ENCODE measurements around the gene UBR4. TPM values are rescaled to one million over a fixed set of nuclear protein-coding genes. Genes with fewer than 3 reads are reported as not detected.
"Not testable (repeated sequence)": the region's sequence is repeated elsewhere in the genome, so short reads cannot be mapped to it uniquely, and the experiment has no call there.

The UBR4 gene
- total RNA-seq, 3 donors from 2014 or later, result 114 to 145 (median 140) TPM

- Histone ChIP-seq H3K27ac (no peak overlapping the region), H3K4me1 (no peaks in the 10 kb centered on the region), H3K4me3 (no peak overlapping the region), H3K27me3 (no peaks in the 10 kb centered on the region), H3K9me3 (no peaks in the 10 kb centered on the region), H3K36me3 (peaks cover 6% of the 10 kb centered on the region)
- DNase-seq (ENCODE audit: low spot score in 2 of 2), result no peak
- intact Hi-C loops (cut with DNase I; ENCODE audit: low total_unique reads), result no loop called here
- TF ChIP-seq POLR2A (IDR thresholded peaks at IDR 0.05) (no peak), CTCF (IDR thresholded peaks at IDR 0.05) (no peak), POLR2AphosphoS5 (IDR thresholded peaks at IDR 0.05) (no peak)
Measured at GRCh38 chr1:19219451-19219850, 9.4 kb upstream of the UBR4 start.

- H3K4me3 ChIP-seq; H3K27ac ChIP-seq; H3K27me3 ChIP-seq; H3K4me1 ChIP-seq; DNase-seq (ENCODE audit: low spot score in 2 of 2); H3K36me3 ChIP-seq; intact Hi-C loops (cut with DNase I; ENCODE audit: low total_unique reads); H3K9me3 ChIP-seq: not testable (repeated sequence)
Measured at GRCh38 chr1:19216585-19216984, 6.5 kb upstream of the UBR4 start.

GRCh38 chr1:19213580-19213979 lies 3.5 kb upstream of the UBR4 start:
- Histone ChIP-seq H3K36me3 (no peaks in the 10 kb centered on the region), H3K4me3 (no peak overlapping the region), H3K9me3 (no peaks in the 10 kb centered on the region), H3K27me3 (no peaks in the 10 kb centered on the region), H3K4me1 (peaks cover 0 to 6% of the 10 kb centered on the region in 2 donors), H3K27ac (no peak overlapping the region)
- intact Hi-C loops (cut with DNase I; ENCODE audit: low total_unique reads), result no loop called here
- no peak for TF ChIP-seq POLR2A (IDR thresholded peaks at IDR 0.05)
- DNase-seq (ENCODE audit: low spot score in 2 of 2), result no peak

- H3K4me1 ChIP-seq, result peaks cover 0 to 6% of the 10 kb centered on the region in 2 donors
- TF ChIP-seq CTCF (IDR thresholded peaks at IDR 0.05), result no peak
- no peak for TF ChIP-seq POLR2AphosphoS5 (IDR thresholded peaks at IDR 0.05)
- no peak for TF ChIP-seq POLR2A (IDR thresholded peaks at IDR 0.05)
- H3K9me3 ChIP-seq, result no peaks in the 10 kb centered on the region
- no peak overlapping the region for H3K27ac ChIP-seq
- intact Hi-C loops (cut with DNase I; ENCODE audit: low total_unique reads), result loop anchor here (1.0 kb wide), 1 partner anchor 18 kb away; no protein-coding TSS in a partner anchor
- no peaks in the 10 kb centered on the region for H3K27me3 ChIP-seq
- H3K36me3 ChIP-seq, result no peaks in the 10 kb centered on the region
- no peak overlapping the region for H3K4me3 ChIP-seq
- no peak for DNase-seq (ENCODE audit: low spot score in 2 of 2)
Measured at GRCh38 chr1:19212167-19212566, 2.1 kb upstream of the UBR4 start.

- intact Hi-C loops (cut with DNase I; ENCODE audit: low total_unique reads), result no loop called here
- DNase-seq (ENCODE audit: low spot score in 2 of 2), result no peak
- peak overlapping the region; percentile 76 to 99 (median 82) for H3K4me3 ChIP-seq
- no peaks in the 10 kb centered on the region for H3K9me3 ChIP-seq
- peaks cover 0 to 6% of the 10 kb centered on the region in 2 donors for H3K4me1 ChIP-seq
- H3K27me3 ChIP-seq, result no peaks in the 10 kb centered on the region
- TF ChIP-seq CTCF (IDR thresholded peaks at IDR 0.05), result no peak
- no peak for TF ChIP-seq POLR2A (IDR thresholded peaks at IDR 0.05)
- no peak for TF ChIP-seq POLR2AphosphoS5 (IDR thresholded peaks at IDR 0.05)
- no peaks in the 10 kb centered on the region for H3K36me3 ChIP-seq
- peak overlapping the region; percentile 92 to 99 for H3K27ac ChIP-seq
Measured at GRCh38 chr1:19210772-19211549, 895 bp upstream of the UBR4 start.

- H3K4me3 ChIP-seq, result peak overlapping the region; percentile 76 to 99 (median 82)
- H3K9me3 ChIP-seq, result no peaks in the 10 kb centered on the region
- peaks cover 0 to 6% of the 10 kb centered on the region in 2 donors for H3K4me1 ChIP-seq
- TF ChIP-seq POLR2AphosphoS5 (IDR thresholded peaks at IDR 0.05), result no peak
- TF ChIP-seq CTCF (IDR thresholded peaks at IDR 0.05), result no peak
- no peak for TF ChIP-seq POLR2A (IDR thresholded peaks at IDR 0.05)
- H3K27me3 ChIP-seq, result no peaks in the 10 kb centered on the region
- DNase-seq (ENCODE audit: low spot score in 2 of 2), result peak in 1 of 2 donors; percentile 27
- intact Hi-C loops (cut with DNase I; ENCODE audit: low total_unique reads), result no loop called here
- no peaks in the 10 kb centered on the region for H3K36me3 ChIP-seq
- H3K27ac ChIP-seq, result peak overlapping the region; percentile 92 to 99
Measured at GRCh38 chr1:19209439-19209989, 552 bp downstream of the UBR4 start.
